Measurements from ENCODE around the gene PIEZO1.

GRCh38 chr16:88676502-88677242, 108.3 kb downstream of the PIEZO1 start:
- TF ChIP-seq CTCF (IDR thresholded peaks at IDR 0.05) = no peak
- TF ChIP-seq POLR2A (IDR thresholded peaks at IDR 0.05) = no peak
- no peak for TF ChIP-seq POLR2AphosphoS5 (IDR thresholded peaks at IDR 0.05)
